ENCODE measurements around the gene DNASE1L3.
A peak's percentile ranks its signal among the peaks of the same experiment; 100 is the strongest.
"Not testable (repeated sequence)": the region's sequence is repeated elsewhere in the genome, so short reads cannot be mapped to it uniquely, and the experiment has no call there.

The DNASE1L3 gene

GRCh38 chr3:58210761-58211460 lies at the start of gene DNASE1L3:
DNASE1L3 (minus strand) TSS chr3:58210972; CDS start chr3:58210906, 66 bp downstream.
- no peak within 1 kb of the TSS for H3K4me3 ChIP-seq (ENCODE audit: low read depth, low read length)

- H3K4me3 ChIP-seq (ENCODE audit: low read depth, low read length), result no peak overlapping the region
Measured at GRCh38 chr3:58260261-58260731, 49.5 kb upstream of the DNASE1L3 start.

DNA sequence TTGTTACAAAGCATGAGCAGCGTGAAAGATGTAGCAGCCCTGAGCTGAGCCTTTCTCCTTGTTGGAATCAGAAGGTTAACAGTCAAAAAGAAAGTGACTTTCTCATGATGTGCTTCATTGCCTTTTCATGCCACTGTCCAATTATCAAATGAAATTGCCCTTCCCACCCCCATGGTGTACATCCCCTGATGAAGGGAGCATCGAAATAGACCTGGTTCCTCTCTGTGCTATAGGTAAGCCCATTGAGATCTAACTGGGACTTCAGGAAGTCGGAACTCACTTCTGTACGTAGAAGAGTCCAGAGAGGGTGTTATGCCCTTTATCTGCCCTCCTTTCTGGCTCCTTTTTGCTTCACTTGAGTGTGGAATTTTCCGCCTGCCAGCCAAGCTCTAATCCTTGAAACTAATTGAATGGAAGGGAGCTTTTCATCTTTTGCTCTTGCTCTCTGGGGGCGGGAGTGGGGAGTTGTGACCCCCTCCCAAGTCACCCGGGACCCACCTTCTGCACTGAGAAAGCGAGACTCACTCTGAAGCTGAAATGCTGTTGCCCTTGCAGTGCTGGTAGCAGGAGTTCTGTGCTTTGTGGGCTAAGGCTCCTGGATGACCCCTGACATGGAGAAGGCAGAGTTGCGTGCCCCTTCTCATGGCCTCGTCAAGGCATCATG lies 47.8 kb upstream of the DNASE1L3 start:
- H3K4me3 ChIP-seq (ENCODE audit: low read depth, low read length), result no peak overlapping the region

- H3K4me3 ChIP-seq (ENCODE audit: low read depth, low read length), result no peak overlapping the region
Measured at GRCh38 chr3:58256511-58256910, 45.7 kb upstream of the DNASE1L3 start.

DNA sequence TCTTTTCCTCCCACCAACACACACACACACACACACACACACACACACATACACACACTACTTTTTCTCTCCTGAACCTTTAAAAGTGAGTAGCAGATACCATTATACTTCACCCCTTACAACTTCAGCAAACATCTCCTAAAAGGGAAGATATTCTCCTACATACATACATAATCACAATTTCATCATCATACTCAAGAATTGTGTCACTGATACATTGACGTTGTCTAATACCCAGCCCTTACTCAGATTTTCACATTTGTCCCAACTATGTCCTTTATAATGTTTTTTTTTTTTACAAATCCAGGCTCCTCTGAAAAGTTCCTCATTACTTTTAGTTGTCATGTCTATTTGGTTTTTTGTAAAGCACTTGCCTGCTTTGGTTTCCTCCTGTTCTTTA lies 45.3 kb upstream of the DNASE1L3 start:
- H3K4me3 ChIP-seq (ENCODE audit: low read depth, low read length), result no peak overlapping the region

DNA sequence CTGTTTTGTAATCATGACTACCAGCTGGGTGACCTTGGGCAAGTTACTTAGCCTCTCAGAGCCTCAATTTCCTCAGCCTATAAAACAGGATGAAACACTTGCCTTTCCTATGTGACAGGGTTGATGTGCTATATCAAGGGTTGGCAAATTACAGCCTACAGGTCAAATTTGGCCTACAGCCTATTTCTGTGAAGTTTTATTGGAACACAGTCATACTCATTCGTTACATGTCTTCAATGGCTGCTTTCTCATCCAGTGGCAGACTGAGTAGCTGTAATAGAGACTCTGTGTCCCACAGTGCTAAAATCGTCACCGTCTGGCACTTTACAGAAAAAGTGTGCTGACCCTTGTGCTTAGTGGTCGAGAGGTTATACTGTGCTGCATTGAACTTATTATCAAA lies 43.4 kb upstream of the DNASE1L3 start:
- no peak overlapping the region for H3K4me3 ChIP-seq (ENCODE audit: low read depth, low read length)

- H3K4me3 ChIP-seq (ENCODE audit: low read depth, low read length), result no peak overlapping the region
Measured at GRCh38 chr3:58251631-58252035, 40.9 kb upstream of the DNASE1L3 start.

DNA sequence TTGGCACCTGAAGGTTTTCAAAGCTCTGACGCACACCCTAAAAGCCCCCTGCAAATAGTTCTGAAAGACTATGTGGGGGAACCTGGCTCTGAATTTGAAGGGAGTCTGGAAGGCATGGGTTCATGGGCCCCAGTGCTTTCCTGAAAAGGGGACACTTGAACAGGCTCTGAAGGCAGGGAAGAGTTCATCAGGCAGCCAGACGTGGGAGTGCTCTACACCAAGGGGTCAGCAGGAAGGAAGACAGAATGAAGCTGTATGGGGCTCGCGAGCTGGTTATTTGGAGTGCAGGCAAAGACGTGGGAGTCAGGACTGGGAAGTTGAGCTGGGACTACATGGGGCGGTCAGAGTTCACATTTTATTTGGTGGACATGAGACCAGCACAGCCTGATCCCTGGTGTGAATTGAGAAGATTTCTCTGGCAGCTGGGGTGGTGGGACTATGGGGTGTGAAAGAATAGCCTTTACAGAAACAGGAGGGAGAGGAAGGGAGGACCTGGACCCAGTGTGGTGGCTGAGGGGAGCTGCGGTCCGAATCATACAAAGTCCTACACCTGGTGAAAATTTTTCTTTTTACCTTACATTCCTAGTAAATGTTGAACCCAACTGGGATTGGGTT lies 39.4 kb upstream of the DNASE1L3 start:
- no peak overlapping the region for H3K4me3 ChIP-seq (ENCODE audit: low read depth, low read length)

DNA sequence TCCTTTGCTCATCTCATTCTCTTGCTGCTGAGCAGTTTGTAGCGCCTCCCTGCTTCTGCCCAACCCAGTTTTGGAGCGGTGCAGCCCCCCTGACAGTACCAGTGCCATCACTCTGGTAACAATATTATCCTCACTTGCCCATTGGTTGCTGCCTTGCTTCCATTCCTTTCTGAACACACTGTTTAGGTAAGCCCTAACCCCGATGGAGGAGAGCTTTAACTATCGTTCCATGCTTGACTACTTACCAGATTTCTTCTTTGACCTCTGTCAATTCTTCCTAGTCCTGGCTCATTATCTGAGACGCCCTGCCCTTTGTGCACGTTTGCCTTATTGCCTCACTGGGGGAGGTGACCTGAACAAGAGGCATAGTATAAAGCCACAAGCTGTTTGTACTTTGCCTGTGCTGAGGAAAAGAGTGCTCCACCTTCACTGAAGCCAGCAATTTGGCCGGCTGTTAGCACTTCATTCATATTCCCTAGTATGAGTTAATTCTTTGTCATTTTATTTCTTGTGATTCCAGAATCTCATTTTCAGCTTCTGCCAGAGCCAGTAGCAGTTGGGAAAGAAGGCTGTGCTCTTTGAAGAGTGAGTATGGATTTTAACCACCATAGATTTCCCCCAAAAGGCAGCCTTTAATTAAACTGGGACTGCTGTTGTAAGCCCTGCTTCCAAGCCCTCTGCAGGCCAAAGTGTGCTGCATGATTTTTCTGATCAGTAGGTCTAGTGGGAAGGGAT lies 38.8 kb upstream of the DNASE1L3 start:
- H3K4me3 ChIP-seq (ENCODE audit: low read depth, low read length), result no peak overlapping the region

GRCh38 chr3:58246148-58247047 lies 35.6 kb upstream of the DNASE1L3 start:
- no peak overlapping the region for H3K4me3 ChIP-seq (ENCODE audit: low read depth, low read length)

GRCh38 chr3:58243976-58244585 lies 33.3 kb upstream of the DNASE1L3 start:
- no peak overlapping the region for H3K4me3 ChIP-seq (ENCODE audit: low read depth, low read length)

GRCh38 chr3:58242860-58243259 lies 32.1 kb upstream of the DNASE1L3 start:
- H3K4me3 ChIP-seq (ENCODE audit: low read depth, low read length), result not testable (repeated sequence)

DNA sequence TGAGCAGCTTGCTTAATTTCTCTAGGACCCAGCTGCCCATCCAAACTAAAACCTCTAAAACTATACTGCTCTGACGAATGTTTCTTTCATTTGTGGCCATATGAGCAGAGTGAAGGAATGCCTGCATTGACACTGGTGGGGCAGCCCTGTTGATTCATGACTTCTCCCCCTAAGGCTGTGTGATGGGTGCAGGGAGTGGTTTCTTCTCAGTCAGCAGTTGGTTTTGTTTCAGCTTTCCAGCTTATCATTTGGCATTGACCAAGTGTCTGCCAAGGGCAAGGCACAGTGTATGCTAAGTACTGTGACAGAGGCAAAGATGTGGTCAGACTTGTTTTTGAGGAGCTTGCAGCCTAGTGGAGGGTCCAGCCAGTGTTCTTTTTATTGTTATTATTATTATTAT lies 31.6 kb upstream of the DNASE1L3 start:
- H3K4me3 ChIP-seq (ENCODE audit: low read depth, low read length), result no peak overlapping the region

DNA sequence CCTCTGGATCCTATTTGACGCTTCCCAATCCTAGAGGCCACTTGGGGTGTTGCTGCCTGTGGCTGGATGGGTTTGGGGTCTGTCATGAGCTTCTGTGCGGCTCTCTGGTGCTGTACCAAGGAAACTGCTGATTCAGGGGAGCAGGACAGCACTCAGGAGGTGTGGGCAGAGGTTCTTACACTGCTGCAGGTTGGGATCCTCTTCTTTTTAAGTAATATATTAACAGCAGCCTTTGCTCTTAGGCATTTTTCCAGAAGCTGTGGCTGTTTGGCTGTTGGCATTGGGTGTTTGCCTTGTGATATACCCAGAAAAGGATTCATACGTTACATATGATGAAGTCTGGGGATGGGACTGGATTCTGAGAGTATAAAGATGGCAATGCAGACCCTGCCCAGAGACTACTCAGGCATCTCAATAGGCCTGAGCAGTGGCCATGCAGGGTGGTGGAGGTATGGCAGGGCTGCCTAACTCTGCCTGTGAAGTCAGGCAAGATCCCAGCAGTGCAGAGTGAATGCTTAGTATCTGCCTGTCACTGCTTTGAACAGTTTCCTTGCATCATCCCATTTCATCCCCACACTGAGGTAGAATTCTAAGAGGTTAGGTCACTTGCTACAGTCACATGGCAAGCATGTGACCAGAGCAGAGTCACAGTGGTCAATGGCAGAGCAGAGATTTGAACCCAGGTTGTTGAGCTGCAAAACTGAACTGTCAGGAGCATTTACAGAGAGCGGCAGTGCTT lies 30.7 kb upstream of the DNASE1L3 start:
- H3K4me3 ChIP-seq (ENCODE audit: low read depth, low read length), result no peak overlapping the region

DNA sequence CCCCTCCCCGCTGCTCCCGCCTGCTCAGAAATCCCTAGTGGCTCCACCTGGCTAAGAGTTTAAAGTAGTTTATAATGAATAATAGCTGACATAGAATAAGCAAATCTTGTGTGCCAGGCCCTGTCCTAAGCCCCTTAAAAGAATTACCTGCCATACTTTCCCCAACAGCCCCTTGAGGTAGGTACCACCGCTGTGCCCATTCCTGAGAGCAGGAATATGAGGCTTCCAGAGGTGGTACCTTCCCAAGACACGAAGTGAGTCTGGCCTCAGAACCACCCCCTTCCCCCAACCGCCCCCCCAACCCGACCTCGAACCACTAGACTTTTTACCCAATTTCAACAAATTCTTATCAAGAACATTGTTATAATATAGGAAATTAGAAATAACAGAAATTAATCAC lies 28.1 kb upstream of the DNASE1L3 start:
- no peak overlapping the region for H3K4me3 ChIP-seq (ENCODE audit: low read depth, low read length)

GRCh38 chr3:58237941-58238681 lies 27.3 kb upstream of the DNASE1L3 start:
- peak overlapping the region; percentile 76 for H3K4me3 ChIP-seq (ENCODE audit: low read depth, low read length)

DNA sequence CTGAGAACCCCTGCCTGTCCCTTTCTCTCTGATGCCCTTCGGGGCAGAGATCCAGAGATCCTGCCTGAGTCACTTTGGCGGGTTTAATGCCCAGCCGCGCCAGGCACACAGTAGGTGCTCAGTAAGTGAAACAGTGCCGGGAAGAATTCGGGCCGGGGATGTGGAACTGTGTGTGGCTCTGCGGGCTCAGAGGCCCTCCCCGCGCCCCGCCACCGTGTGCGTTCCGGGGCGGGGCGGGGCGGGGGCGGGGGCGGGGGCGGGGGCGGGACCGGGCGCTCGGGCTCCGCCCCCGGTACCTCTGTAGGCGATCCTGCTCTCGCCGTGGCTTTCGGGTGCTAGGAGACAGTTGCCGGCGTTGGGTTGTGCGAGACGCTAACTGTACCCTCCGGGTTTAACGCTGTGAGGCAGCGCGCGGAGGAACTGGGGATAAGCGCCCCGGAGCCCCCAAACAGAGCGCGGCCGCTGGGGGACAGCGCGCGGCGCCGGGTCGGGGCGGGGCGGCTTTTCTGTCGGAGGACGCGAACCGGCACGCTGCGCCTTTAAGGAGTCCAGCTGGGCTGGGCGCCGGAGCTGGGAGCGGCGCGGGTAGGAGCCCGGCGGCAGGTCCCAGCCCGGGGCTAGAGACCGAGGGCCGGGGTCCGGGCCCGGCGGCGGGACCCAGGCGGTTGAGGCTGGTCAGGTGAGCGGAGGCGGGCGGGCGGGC lies 26.6 kb upstream of the DNASE1L3 start, which contains the start of gene ABHD6:
Gene ABHD6 (plus strand): TSS at position 555 of the 703 bp plus-strand sequence. CDS start 18,795 bp downstream, outside the sequence.
- H3K4me3 ChIP-seq (ENCODE audit: low read depth, low read length), result peak within 1 kb of the TSS; percentile 76
